GM12865 (cell line): ENCODE data around the gene RASAL2.
A peak's percentile ranks its signal among the peaks of the same experiment; 100 is the strongest.

Source experiments
- DNase-seq: peaks from one replicate; pipeline ENCODE4 v3.0.0; 2010; ENCODE audit warnings: low read depth
- H3K4me3 ChIP-seq: 2 replicates; pipeline ENCODE4 v1.5.1; 2011; ENCODE audit warnings: mild to moderate bottlenecking, low read depth, low read length, control low read depth
- CTCF ChIP-seq: IDR thresholded peaks from 2 replicates; pipeline ENCODE4 v1.5.1; 2011; ENCODE audit warnings: low read length, control low read depth, low read depth, inconsistent platforms; ENCODE audit not compliant: insufficient read depth; ENCODE audit errors: missing control alignments

RASAL2 gene

GRCh38 chr1:178051071-178051470 lies 42.8 kb upstream of the RASAL2 start:
- no peak overlapping the region for H3K4me3 ChIP-seq
- DNase-seq = no peak
- no peak for TF ChIP-seq CTCF

GRCh38 chr1:178052650-178053461 lies 41.0 kb upstream of the RASAL2 start:
- H3K4me3 ChIP-seq = no peak overlapping the region
- no peak for DNase-seq
- TF ChIP-seq CTCF = no peak

- H3K4me3 ChIP-seq = no peak overlapping the region
- DNase-seq = no peak
- peak; percentile 9 for TF ChIP-seq CTCF
These were observed 38.8 kb upstream of the RASAL2 start for GRCh38 chr1:178055093-178055492.

- peak; percentile 38 for DNase-seq
- TF ChIP-seq CTCF = no peak
- H3K4me3 ChIP-seq = no peak overlapping the region
These were observed 38.0 kb upstream of the RASAL2 start for GRCh38 chr1:178055779-178056471.

- no peak overlapping the region for H3K4me3 ChIP-seq
- no peak for TF ChIP-seq CTCF
- no peak for DNase-seq
These were observed 36.7 kb upstream of the RASAL2 start for GRCh38 chr1:178057141-178057765.

GRCh38 chr1:178057912-178058534 lies 35.9 kb upstream of the RASAL2 start:
- TF ChIP-seq CTCF = no peak
- no peak for DNase-seq
- H3K4me3 ChIP-seq = no peak overlapping the region
